NB4 (cell line): Measurements from ENCODE around the gene RAD51B.

Source experiments
- MYC ChIP-seq: IDR thresholded peaks from 2 replicates; pipeline ENCODE4 v1.6.1; 2011; ENCODE audit warnings: low read depth, low read length
- POLR2A ChIP-seq: IDR thresholded peaks from 2 replicates; pipeline ENCODE4 v1.6.1; 2011; ENCODE audit warnings: mild to moderate bottlenecking; ENCODE audit not compliant: insufficient read length; ENCODE audit errors: extremely low read depth
- TF ChIP-seq, protein P1 (sequence below): IDR thresholded peaks from one replicate; pipeline ENCODE4 v1.5.1; 2012; ENCODE audit warnings: low read depth, low read length

DNA sequence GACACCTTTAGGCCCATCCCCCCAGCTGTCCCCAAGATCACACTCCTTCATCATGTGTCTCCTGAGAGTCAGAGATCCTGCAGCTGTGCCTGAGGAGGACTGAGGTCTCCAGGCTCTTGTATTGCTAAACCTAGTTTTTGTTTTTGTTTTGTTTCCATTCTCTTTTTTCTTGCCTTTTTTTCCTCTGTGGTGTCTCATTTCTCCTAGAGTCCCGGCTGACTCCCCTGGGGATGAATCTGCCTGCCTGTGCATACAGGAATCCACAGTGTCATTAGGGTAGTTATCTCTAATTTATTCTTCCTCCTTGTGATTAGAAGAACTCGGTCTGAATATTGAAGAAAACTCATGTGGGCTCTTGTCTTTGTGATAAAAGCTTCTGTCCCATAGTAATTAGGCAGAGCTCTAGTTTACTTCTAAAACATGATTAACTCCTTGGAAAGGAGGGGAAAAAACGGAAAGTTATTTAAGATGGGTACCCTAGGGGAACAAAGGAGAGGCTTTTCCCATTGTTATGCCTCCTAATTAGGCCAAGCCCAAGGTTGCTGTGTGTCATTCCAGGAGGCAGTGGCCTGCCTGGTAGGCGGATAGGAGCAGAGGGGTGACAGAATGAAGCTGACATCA, 630.1 kb downstream of the RAD51B start:
- TF ChIP-seq, protein P1, sequence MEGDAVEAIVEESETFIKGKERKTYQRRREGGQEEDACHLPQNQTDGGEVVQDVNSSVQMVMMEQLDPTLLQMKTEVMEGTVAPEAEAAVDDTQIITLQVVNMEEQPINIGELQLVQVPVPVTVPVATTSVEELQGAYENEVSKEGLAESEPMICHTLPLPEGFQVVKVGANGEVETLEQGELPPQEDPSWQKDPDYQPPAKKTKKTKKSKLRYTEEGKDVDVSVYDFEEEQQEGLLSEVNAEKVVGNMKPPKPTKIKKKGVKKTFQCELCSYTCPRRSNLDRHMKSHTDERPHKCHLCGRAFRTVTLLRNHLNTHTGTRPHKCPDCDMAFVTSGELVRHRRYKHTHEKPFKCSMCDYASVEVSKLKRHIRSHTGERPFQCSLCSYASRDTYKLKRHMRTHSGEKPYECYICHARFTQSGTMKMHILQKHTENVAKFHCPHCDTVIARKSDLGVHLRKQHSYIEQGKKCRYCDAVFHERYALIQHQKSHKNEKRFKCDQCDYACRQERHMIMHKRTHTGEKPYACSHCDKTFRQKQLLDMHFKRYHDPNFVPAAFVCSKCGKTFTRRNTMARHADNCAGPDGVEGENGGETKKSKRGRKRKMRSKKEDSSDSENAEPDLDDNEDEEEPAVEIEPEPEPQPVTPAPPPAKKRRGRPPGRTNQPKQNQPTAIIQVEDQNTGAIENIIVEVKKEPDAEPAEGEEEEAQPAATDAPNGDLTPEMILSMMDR: no peak
- TF ChIP-seq POLR2A: no peak
- TF ChIP-seq MYC: no peak
